Left ventricle myocardium inferior (tissue), 1 donor: ENCODE measurements around the gene NTM. TPM values are rescaled to one million over a fixed set of nuclear protein-coding genes. Genes with fewer than 3 reads are reported as not detected.

ENCODE experiments used
- DNase-seq: peaks from one replicate; pipeline ENCODE4 v3.0.0-alpha.2; 2020
- H3K27ac ChIP-seq: fragments of 200-600 bp; replicated peaks from 2 replicates; pipeline ENCODE4 v1.8.0; 2021
- H3K27me3 ChIP-seq: fragments of 200-600 bp; 2 replicates; pipeline ENCODE4 v1.8.0; 2021; ENCODE audit warnings: low read depth
- H3K36me3 ChIP-seq: fragments of 200-600 bp; 2 replicates; pipeline ENCODE4 v1.8.0; 2021
- H3K4me1 ChIP-seq: fragments of 200-600 bp; 2 replicates; pipeline ENCODE4 v1.8.0; 2021
- H3K4me3 ChIP-seq: fragments of 200-600 bp; 2 replicates; pipeline ENCODE4 v1.8.0; 2021; ENCODE audit warnings: mild to moderate bottlenecking, moderate library complexity
- H3K9me3 ChIP-seq: fragments of 200-600 bp; replicated peaks from 2 replicates; pipeline ENCODE4 v1.8.0; 2021
- CTCF ChIP-seq: fragments of 200-600 bp; IDR thresholded peaks from 2 replicates; pipeline ENCODE4 v1.8.0; 2021; ENCODE audit warnings: antibody characterized with exemption, mild to moderate bottlenecking, borderline replicate concordance
- intact Hi-C: fragments of 100-400 bp; cut with micrococcal nuclease; formaldehyde crosslinking; loops from one replicate; pipeline ENCODE4 v1.11.0; 2022
- total RNA-seq: library from RNA; stranded (reverse); fragmentation: NEBNext Ultra II Directional; extraction: Animal tissue kit (Norgen Biotek cat#: 25700); gene quantifications from one replicate; pipeline ENCODE4 v1.2.1, GENCODE V29; 2021
- donor health status: DM: no; HTN: yes; CAD: no; lungs with severe emphysema.

The NTM gene
- total RNA-seq, 1 donor from 2014 or later: 1.0 TPM

GRCh38 chr11:131408025-131408640, 37.7 kb downstream of the NTM start:
- intact Hi-C loops: no loop called here
- Histone ChIP-seq H3K27me3 (peaks cover 24% of the 10 kb centered on the region), H3K9me3 (no peaks in the 10 kb centered on the region), H3K36me3 (no peaks in the 10 kb centered on the region), H3K4me3 (no peak overlapping the region), H3K27ac (no peak overlapping the region), H3K4me1 (no peaks in the 10 kb centered on the region)
- TF ChIP-seq CTCF: peak; percentile 65
- peak; percentile 25 for DNase-seq

- Histone ChIP-seq H3K4me1 (no peaks in the 10 kb centered on the region), H3K27ac (no peak overlapping the region), H3K9me3 (no peaks in the 10 kb centered on the region), H3K36me3 (no peaks in the 10 kb centered on the region), H3K27me3 (peaks cover 24% of the 10 kb centered on the region), H3K4me3 (no peak overlapping the region)
- no peak for TF ChIP-seq CTCF
- no peak for DNase-seq
- intact Hi-C loops: no loop called here
Observed at GRCh38 chr11:131409345-131409744, 38.9 kb downstream of the NTM start.

- Histone ChIP-seq H3K4me3 (no peak overlapping the region), H3K27ac (no peak overlapping the region), H3K4me1 (no peaks in the 10 kb centered on the region), H3K36me3 (no peaks in the 10 kb centered on the region), H3K27me3 (peaks cover 8% of the 10 kb centered on the region), H3K9me3 (no peaks in the 10 kb centered on the region)
- DNase-seq: no peak
- intact Hi-C loops: no loop called here
- no peak for TF ChIP-seq CTCF
Observed at GRCh38 chr11:131411636-131412035, 41.2 kb downstream of the NTM start.

- intact Hi-C loops: no loop called here
- no peaks in the 10 kb centered on the region for H3K4me1 ChIP-seq
- H3K4me3 ChIP-seq: no peak overlapping the region
- no peak overlapping the region for H3K27ac ChIP-seq
- no peaks in the 10 kb centered on the region for H3K9me3 ChIP-seq
- no peak for DNase-seq
- TF ChIP-seq CTCF: no peak
- H3K36me3 ChIP-seq: no peaks in the 10 kb centered on the region
- peaks cover 12% of the 10 kb centered on the region for H3K27me3 ChIP-seq
Observed at GRCh38 chr11:131412061-131412460, 41.6 kb downstream of the NTM start.

GRCh38 chr11:131413217-131413616, 42.8 kb downstream of the NTM start:
- no peak for TF ChIP-seq CTCF
- Histone ChIP-seq H3K9me3 (no peaks in the 10 kb centered on the region), H3K36me3 (no peaks in the 10 kb centered on the region), H3K27me3 (peaks cover 12% of the 10 kb centered on the region), H3K27ac (no peak overlapping the region), H3K4me3 (no peak overlapping the region), H3K4me1 (no peaks in the 10 kb centered on the region)
- intact Hi-C loops: no loop called here
- no peak for DNase-seq

GRCh38 chr11:131418189-131418588, 47.8 kb downstream of the NTM start:
- TF ChIP-seq CTCF: no peak
- DNase-seq: no peak
- no peak overlapping the region for H3K4me3 ChIP-seq
- H3K4me1 ChIP-seq: no peaks in the 10 kb centered on the region
- H3K27ac ChIP-seq: no peak overlapping the region
- H3K9me3 ChIP-seq: no peaks in the 10 kb centered on the region
- intact Hi-C loops: no loop called here
- H3K36me3 ChIP-seq: no peaks in the 10 kb centered on the region
- peaks cover 37% of the 10 kb centered on the region for H3K27me3 ChIP-seq
